ENCODE results near the gene BASP1. TPM values are rescaled to one million over a fixed set of nuclear protein-coding genes. Genes with fewer than 3 reads are reported as not detected.
"Not testable (repeated sequence)": the region's sequence is repeated elsewhere in the genome, so short reads cannot be mapped to it uniquely, and the experiment has no call there.

BASP1 gene
- total RNA-seq, 1 donor from 2014 or later: 78.7 TPM

- Histone ChIP-seq H3K27me3 (ENCODE audit: control insufficient read depth, insufficient read depth, low read length) (no peaks in the 10 kb centered on the region), H3K36me3 (ENCODE audit: control insufficient read depth, insufficient read depth, low read length) (no peaks in the 10 kb centered on the region), H3K4me3 (ENCODE audit: low read depth, low read length) (no peak overlapping the region)
- FAIRE-seq: no peak
- TF ChIP-seq CTCF (IDR thresholded peaks at IDR 0.05; ENCODE audit: insufficient read depth, low read length, severe bottlenecking): no peak
- no peak for DNase-seq (ENCODE audit: low read depth)
Measured at GRCh38 chr5:17187786-17188170, 29.7 kb upstream of the BASP1 start.

GRCh38 chr5:17189381-17190036 is 27.9 kb upstream of the BASP1 start:
- DNase-seq (ENCODE audit: low read depth) (peak; percentile 71), FAIRE-seq (no peak)
- no peaks in the 10 kb centered on the region for H3K27me3 ChIP-seq (ENCODE audit: control insufficient read depth, insufficient read depth, low read length)
- no peak overlapping the region for H3K4me3 ChIP-seq (ENCODE audit: low read depth, low read length)
- peak; percentile 81 for TF ChIP-seq CTCF (IDR thresholded peaks at IDR 0.05; ENCODE audit: insufficient read depth, low read length, severe bottlenecking)
- no peaks in the 10 kb centered on the region for H3K36me3 ChIP-seq (ENCODE audit: control insufficient read depth, insufficient read depth, low read length)

- FAIRE-seq: no peak
- peak; percentile 70 for TF ChIP-seq CTCF (IDR thresholded peaks at IDR 0.05; ENCODE audit: insufficient read depth, low read length, severe bottlenecking)
Measured at GRCh38 chr5:17190242-17190778, 27.1 kb upstream of the BASP1 start.

GRCh38 chr5:17190799-17191391 is 26.5 kb upstream of the BASP1 start:
- no peak for TF ChIP-seq CTCF (IDR thresholded peaks at IDR 0.05; ENCODE audit: insufficient read depth, low read length, severe bottlenecking)
- FAIRE-seq (no peak), DNase-seq (ENCODE audit: low read depth) (no peak)

More at GRCh38 chr5:17190242-17190778, 27.1 kb upstream of the BASP1 start:
- H3K27me3 ChIP-seq (ENCODE audit: control insufficient read depth, insufficient read depth, low read length): no peaks in the 10 kb centered on the region
- no peaks in the 10 kb centered on the region for H3K36me3 ChIP-seq (ENCODE audit: control insufficient read depth, insufficient read depth, low read length)
- DNase-seq (ENCODE audit: low read depth): peak; percentile 66
- H3K4me3 ChIP-seq (ENCODE audit: low read depth, low read length): no peak overlapping the region

GRCh38 chr5:17191574-17191973 is 25.9 kb upstream of the BASP1 start:
- H3K27me3 ChIP-seq (ENCODE audit: control insufficient read depth, insufficient read depth, low read length): not testable (repeated sequence)

More at GRCh38 chr5:17190799-17191391, 26.5 kb upstream of the BASP1 start:
- Histone ChIP-seq H3K36me3 (ENCODE audit: control insufficient read depth, insufficient read depth, low read length) (no peaks in the 10 kb centered on the region), H3K27me3 (ENCODE audit: control insufficient read depth, insufficient read depth, low read length) (no peaks in the 10 kb centered on the region), H3K4me3 (ENCODE audit: low read depth, low read length) (no peak overlapping the region)

GRCh38 chr5:17192191-17192590 is 25.2 kb upstream of the BASP1 start:
- FAIRE-seq (no peak), DNase-seq (ENCODE audit: low read depth) (no peak)
- no peaks in the 10 kb centered on the region for H3K36me3 ChIP-seq (ENCODE audit: control insufficient read depth, insufficient read depth, low read length)
- H3K27me3 ChIP-seq (ENCODE audit: control insufficient read depth, insufficient read depth, low read length): no peaks in the 10 kb centered on the region
- H3K4me3 ChIP-seq (ENCODE audit: low read depth, low read length): no peak overlapping the region
- no peak for TF ChIP-seq CTCF (IDR thresholded peaks at IDR 0.05; ENCODE audit: insufficient read depth, low read length, severe bottlenecking)

More at GRCh38 chr5:17191574-17191973, 25.9 kb upstream of the BASP1 start:
- H3K4me3 ChIP-seq (ENCODE audit: low read depth, low read length); DNase-seq (ENCODE audit: low read depth); FAIRE-seq; H3K36me3 ChIP-seq (ENCODE audit: control insufficient read depth, insufficient read depth, low read length): not testable (repeated sequence)
